Dendritic cell treated with granulocyte-macrophage colony-stimulating factor and Interleukin-4, amounts not matched to agents 40 ng/mL and 50 ng/mL, for 4 days (primary cell): ENCODE results near the gene ADGRL1.

ENCODE experiments used
- H3K27ac Mint-ChIP-seq: one replicate; pipeline ENCODE4 v1.8.0; 2022; ENCODE audit warnings: mild to moderate bottlenecking, mixed read lengths
- H3K27me3 Mint-ChIP-seq: one replicate; pipeline ENCODE4 v1.8.0; 2022; ENCODE audit warnings: mild to moderate bottlenecking, mixed read lengths
- H3K36me3 Mint-ChIP-seq: one replicate; pipeline ENCODE4 v1.8.0; 2022; ENCODE audit warnings: low read depth, mixed read lengths
- H3K4me1 Mint-ChIP-seq: one replicate; pipeline ENCODE4 v1.8.0; 2022; ENCODE audit warnings: low read depth, mixed read lengths
- H3K4me3 Mint-ChIP-seq: one replicate; pipeline ENCODE4 v1.8.0; 2022; ENCODE audit warnings: mild to moderate bottlenecking, moderate library complexity, mixed read lengths
- H3K9me3 Mint-ChIP-seq: one replicate; pipeline ENCODE4 v1.8.0; 2022; ENCODE audit warnings: mixed read lengths
- intact Hi-C: fragments of 100-400 bp; cut with micrococcal nuclease; formaldehyde crosslinking; loops from one replicate; pipeline ENCODE4 v1.15.0; 2022

Gene ADGRL1

GRCh38 chr19:14168259-14168972, 37.6 kb downstream of the ADGRL1 start:
- Mint-ChIP-seq H3K36me3 (peaks cover 15% of the 10 kb centered on the region), H3K27ac (peak overlapping the region; percentile 80), H3K4me3 (peak overlapping the region; percentile 38), H3K27me3 (peaks cover 27% of the 10 kb centered on the region), H3K4me1 (peaks cover 39% of the 10 kb centered on the region), H3K9me3 (peaks cover 10% of the 10 kb centered on the region)
- intact Hi-C loops: no loop called here

GRCh38 chr19:14167576-14168138, 38.3 kb downstream of the ADGRL1 start:
- peaks cover 27% of the 10 kb centered on the region for H3K27me3 Mint-ChIP-seq
- H3K4me3 Mint-ChIP-seq: peak overlapping the region; percentile 59
- H3K27ac Mint-ChIP-seq: peak overlapping the region; percentile 80
- intact Hi-C loops: no loop called here
- H3K9me3 Mint-ChIP-seq: peaks cover 10% of the 10 kb centered on the region
- H3K36me3 Mint-ChIP-seq: peaks cover 15% of the 10 kb centered on the region
- peaks cover 39% of the 10 kb centered on the region for H3K4me1 Mint-ChIP-seq

GRCh38 chr19:14166999-14167575, 38.9 kb downstream of the ADGRL1 start:
- H3K36me3 Mint-ChIP-seq: peaks cover 15% of the 10 kb centered on the region
- peak overlapping the region; percentile 59 for H3K4me3 Mint-ChIP-seq
- H3K27me3 Mint-ChIP-seq: peaks cover 27% of the 10 kb centered on the region
- peak overlapping the region; percentile 80 for H3K27ac Mint-ChIP-seq
- peaks cover 10% of the 10 kb centered on the region for H3K9me3 Mint-ChIP-seq
- intact Hi-C loops: no loop called here
- H3K4me1 Mint-ChIP-seq: peaks cover 39% of the 10 kb centered on the region

GRCh38 chr19:14165990-14166830, 39.8 kb downstream of the ADGRL1 start:
- Mint-ChIP-seq H3K9me3 (peaks cover 9% of the 10 kb centered on the region), H3K27me3 (peaks cover 27% of the 10 kb centered on the region), H3K27ac (peak overlapping the region; percentile 80), H3K4me3 (peak overlapping the region; percentile 59), H3K4me1 (peaks cover 39% of the 10 kb centered on the region), H3K36me3 (peaks cover 14% of the 10 kb centered on the region)
- intact Hi-C loops: no loop called here

GRCh38 chr19:14164724-14165493, 41.1 kb downstream of the ADGRL1 start:
- Mint-ChIP-seq H3K27me3 (peaks cover 27% of the 10 kb centered on the region), H3K9me3 (no peaks in the 10 kb centered on the region), H3K27ac (no peak overlapping the region), H3K4me1 (peaks cover 39% of the 10 kb centered on the region), H3K36me3 (peaks cover 1% of the 10 kb centered on the region), H3K4me3 (no peak overlapping the region)
- intact Hi-C loops: no loop called here

GRCh38 chr19:14164082-14164481, 41.9 kb downstream of the ADGRL1 start:
- H3K27ac Mint-ChIP-seq: no peak overlapping the region

GRCh38 chr19:14162871-14163297, 43.1 kb downstream of the ADGRL1 start:
- Mint-ChIP-seq H3K9me3 (no peaks in the 10 kb centered on the region), H3K4me3 (no peak overlapping the region), H3K4me1 (peaks cover 32% of the 10 kb centered on the region), H3K27me3 (peaks cover 17% of the 10 kb centered on the region), H3K36me3 (peaks cover 13% of the 10 kb centered on the region), H3K27ac (no peak overlapping the region)
- intact Hi-C loops: no loop called here

More at GRCh38 chr19:14164082-14164481, 41.9 kb downstream of the ADGRL1 start:
- H3K36me3 Mint-ChIP-seq: peaks cover 1% of the 10 kb centered on the region
- intact Hi-C loops: no loop called here
- no peaks in the 10 kb centered on the region for H3K9me3 Mint-ChIP-seq
- H3K4me3 Mint-ChIP-seq: no peak overlapping the region
- H3K27me3 Mint-ChIP-seq: peaks cover 24% of the 10 kb centered on the region
- H3K4me1 Mint-ChIP-seq: peaks cover 39% of the 10 kb centered on the region

- peaks cover 14% of the 10 kb centered on the region for H3K27me3 Mint-ChIP-seq
- H3K4me3 Mint-ChIP-seq: no peak overlapping the region
- no peak overlapping the region for H3K27ac Mint-ChIP-seq
- peaks cover 29% of the 10 kb centered on the region for H3K36me3 Mint-ChIP-seq
- intact Hi-C loops: no loop called here
- H3K4me1 Mint-ChIP-seq: peaks cover 18% of the 10 kb centered on the region
- H3K9me3 Mint-ChIP-seq: no peaks in the 10 kb centered on the region
These were observed 44.7 kb downstream of the ADGRL1 start for GRCh38 chr19:14161305-14161704.

- Mint-ChIP-seq H3K4me3 (no peak overlapping the region), H3K36me3 (peaks cover 40% of the 10 kb centered on the region), H3K4me1 (peaks cover 8% of the 10 kb centered on the region), H3K27me3 (peaks cover 11% of the 10 kb centered on the region), H3K9me3 (no peaks in the 10 kb centered on the region), H3K27ac (no peak overlapping the region)
- intact Hi-C loops: no loop called here
These were observed 45.8 kb downstream of the ADGRL1 start for GRCh38 chr19:14160017-14160703.

GRCh38 chr19:14159059-14159458, 46.9 kb downstream of the ADGRL1 start:
- intact Hi-C loops: no loop called here
- peaks cover 3% of the 10 kb centered on the region for H3K27me3 Mint-ChIP-seq
- no peak overlapping the region for H3K4me3 Mint-ChIP-seq
- peaks cover 4% of the 10 kb centered on the region for H3K4me1 Mint-ChIP-seq
- H3K36me3 Mint-ChIP-seq: peaks cover 51% of the 10 kb centered on the region
- H3K9me3 Mint-ChIP-seq: no peaks in the 10 kb centered on the region
- no peak overlapping the region for H3K27ac Mint-ChIP-seq

GRCh38 chr19:14158276-14159023, 47.5 kb downstream of the ADGRL1 start:
- Mint-ChIP-seq H3K4me3 (no peak overlapping the region), H3K9me3 (no peaks in the 10 kb centered on the region), H3K27me3 (peaks cover 1% of the 10 kb centered on the region), H3K4me1 (peaks cover 5% of the 10 kb centered on the region), H3K36me3 (peaks cover 51% of the 10 kb centered on the region), H3K27ac (no peak overlapping the region)
- intact Hi-C loops: no loop called here

- no peaks in the 10 kb centered on the region for H3K9me3 Mint-ChIP-seq
- intact Hi-C loops: no loop called here
- no peak overlapping the region for H3K4me3 Mint-ChIP-seq
- peaks cover 10% of the 10 kb centered on the region for H3K4me1 Mint-ChIP-seq
- peaks cover 63% of the 10 kb centered on the region for H3K36me3 Mint-ChIP-seq
- H3K27ac Mint-ChIP-seq: no peak overlapping the region
- H3K27me3 Mint-ChIP-seq: peaks cover 1% of the 10 kb centered on the region
These were observed 48.8 kb downstream of the ADGRL1 start for GRCh38 chr19:14156971-14157717.
